ENCODE measurements around the gene SPIRE2. TPM values are rescaled to one million over a fixed set of nuclear protein-coding genes. Genes with fewer than 3 reads are reported as not detected.

The SPIRE2 gene
- total and polyA plus RNA-seq, 9 of the 15 experiments (the other 6 are each of a cell fraction or from before 2014, with no cell fraction given) = 0.70 to 7.5 (median 4.6) TPM

- in situ Hi-C loops (cut with MboI) = no loop called here
- Histone ChIP-seq H3K4me3 (no peak overlapping the region), H4K20me1 (replicated peaks; ENCODE audit: control insufficient read depth, insufficient read depth, low read length) (0 out of 2 replicates have a peak, but pooled peaks cover 4% of the 10 kb centered on the region), H3K9me3 (replicated peaks; ENCODE audit: control insufficient read depth, insufficient read depth, low read depth, low read length) (no peaks in the 10 kb centered on the region; the same call in 1 of the 2 replicates), H3K4me2 (ENCODE audit: insufficient read depth, low read length) (no peak overlapping the region), H3K9ac (ENCODE audit: insufficient read depth in 1 of 2, low read depth in 2 of 2, low read length in 2 of 2) (no peak overlapping the region), H3K27ac (ENCODE audit: extremely low read depth, low read depth, low read length) (no peak overlapping the region), H2AFZ (ENCODE audit: low read depth, low read length) (no peak overlapping the region), H3K36me3 (ENCODE audit: control insufficient read depth, insufficient read depth, low read length) (peaks cover 89% of the 10 kb centered on the region), H3K4me1 (replicated peaks in 1 of 2; ENCODE audit: control insufficient read depth in 2 of 2, insufficient read depth in 2 of 2, low read length in 2 of 2) (0 out of 5 replicates have a peak, but pooled peaks cover 0 to 3% of the 10 kb centered on the region in 2 experiments), H3K9me1 (ENCODE audit: control insufficient read depth, insufficient read depth, low read length) (peaks cover 5% of the 10 kb centered on the region), H3K27me3 (ENCODE audit: control insufficient read depth in 2 of 2, insufficient read depth in 2 of 2, low read length in 2 of 2) (no peaks in the 10 kb centered on the region), H3K79me2 (ENCODE audit: control insufficient read depth, insufficient read depth, low read length) (peaks cover 67% of the 10 kb centered on the region)
- CTCF ChIA-PET (ENCODE audit: low intra/inter-chr PET ratio) = no interaction called here
- no TSS peak for BruUV-seq (replicated peaks)
- POLR2A ChIA-PET = interaction anchor here (0.6 to 2.0 kb wide), 2 partner anchors 10 to 14 kb away, joined by 3 to 8 read pairs; no protein-coding TSS in a partner anchor
- ATAC-seq = no peak
- DNase-seq (ENCODE audit: extremely low read depth in 1 of 4, low spot score in 3 of 4) = no peak
- 96% methylated on average over 15 of the region's 18 CpGs for WGBS (ENCODE audit: insufficient coverage, low coverage, missing lambda C conversion rate)
- intact Hi-C loops (cut with micrococcal nuclease) = no loop called here
- no peak for TF ChIP-seq PHF8 (IDR thresholded peaks at IDR 0.05; ENCODE audit: borderline replicate concordance, low read length)
- TF ChIP-seq ZNF121 (CRISPR knock-in tag; conservative IDR thresholded peaks at IDR 0.05) = peak; percentile 88
- 0 out of 4 replicates have a peak, but pooled peaks of 1 of the 2 experiments have one; percentile 21 for TF ChIP-seq TEAD1 (CRISPR knock-in tag; IDR thresholded peaks at IDR 0.05)
- TF ChIP-seq CBX8 (IDR thresholded peaks at IDR 0.05; ENCODE audit: borderline replicate concordance, extremely low read depth, low read depth, low read length, poor library complexity, severe bottlenecking) = no peak
- no peak for TF ChIP-seq ATF1 (CRISPR knock-in tag; IDR thresholded peaks at IDR 0.05)
- no peak for TF ChIP-seq ATF1 (tag; IDR thresholded peaks at IDR 0.05)
- TF ChIP-seq ZC3H11A (IDR thresholded peaks at IDR 0.05; ENCODE audit: low read depth, low read length) = no peak
- TF ChIP-seq BRCA1 (IDR thresholded peaks at IDR 0.05) = no peak
- TF ChIP-seq BRCA1 (CRISPR knock-in tag; IDR thresholded peaks at IDR 0.05) = no peak
- no peak for TF ChIP-seq PTBP1 (IDR thresholded peaks at IDR 0.05; ENCODE audit: low read depth, low read length)
- no peak for TF ChIP-seq KLF10 (CRISPR knock-in tag; IDR thresholded peaks at IDR 0.05)
- TF ChIP-seq DNMT1 (IDR thresholded peaks at IDR 0.05) = no peak
- FAIRE-seq = no peak
Measured at GRCh38 chr16:89880477-89881367, 52.4 kb downstream of the SPIRE2 start.

Measured in K562 (cell line).